Measurements from ENCODE around the gene CTAGE4.
A peak's percentile ranks its signal among the peaks of the same experiment; 100 is the strongest.
"Not testable (repeated sequence)": the region's sequence is repeated elsewhere in the genome, so short reads cannot be mapped to it uniquely, and the experiment has no call there.

CTAGE4 gene, protein sequence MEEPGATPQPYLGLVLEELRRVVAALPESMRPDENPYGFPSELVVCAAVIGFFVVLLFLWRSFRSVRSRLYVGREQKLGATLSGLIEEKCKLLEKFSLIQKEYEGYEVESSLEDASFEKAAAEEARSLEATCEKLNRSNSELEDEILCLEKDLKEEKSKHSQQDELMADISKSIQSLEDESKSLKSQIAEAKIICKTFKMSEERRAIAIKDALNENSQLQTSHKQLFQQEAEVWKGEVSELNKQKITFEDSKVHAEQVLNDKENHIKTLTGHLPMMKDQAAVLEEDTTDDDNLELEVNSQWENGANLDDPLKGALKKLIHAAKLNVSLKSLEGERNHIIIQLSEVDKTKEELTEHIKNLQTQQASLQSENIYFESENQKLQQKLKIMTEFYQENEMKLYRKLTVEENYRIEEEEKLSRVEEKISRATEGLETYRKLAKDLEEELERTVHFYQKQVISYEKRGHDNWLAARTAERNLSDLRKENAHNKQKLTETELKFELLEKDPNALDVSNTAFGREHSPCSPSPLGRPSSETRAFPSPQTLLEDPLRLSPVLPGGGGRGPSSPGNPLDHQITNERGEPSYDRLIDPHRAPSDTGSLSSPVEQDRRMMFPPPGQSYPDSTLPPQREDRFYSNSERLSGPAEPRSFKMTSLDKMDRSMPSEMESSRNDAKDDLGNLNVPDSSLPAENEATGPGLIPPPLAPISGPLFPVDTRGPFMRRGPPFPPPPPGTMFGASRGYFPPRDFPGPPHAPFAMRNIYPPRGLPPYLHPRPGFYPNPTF

DNA sequence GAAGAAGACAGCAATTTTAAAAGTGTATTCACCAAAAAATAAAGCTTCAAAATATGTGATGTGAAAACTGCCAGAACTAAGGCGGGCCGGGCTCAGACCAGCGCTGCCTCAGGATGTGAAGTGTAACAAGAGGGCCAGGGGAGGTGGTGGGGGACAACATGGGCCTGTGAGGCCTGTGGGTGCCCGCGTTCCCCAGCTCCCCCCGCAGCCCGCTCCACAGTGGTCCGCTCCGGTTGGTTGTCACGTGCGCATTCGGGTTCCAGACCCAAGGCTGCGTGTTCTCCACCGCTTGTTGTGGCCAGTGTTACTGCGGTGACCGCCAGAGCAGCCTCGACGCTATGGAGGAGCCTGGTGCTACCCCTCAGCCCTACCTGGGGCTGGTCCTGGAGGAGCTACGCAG is at the start of gene CTAGE4:
Gene CTAGE4 (plus strand): TSS at position 301 of the 400 bp plus-strand sequence. CDS start 38 bp downstream, at position 339.
- DNase-seq (ENCODE audit: low spot score in 2 of 2); H3K27me3 ChIP-seq (ENCODE audit: low read depth); H3K4me3 ChIP-seq; H3K36me3 ChIP-seq (replicated peaks); H3K9me3 ChIP-seq; H3K4me1 ChIP-seq; in situ Hi-C loops (cut with MboI; ENCODE audit: low sequenced_read_pairs): not testable (repeated sequence)

DNA sequence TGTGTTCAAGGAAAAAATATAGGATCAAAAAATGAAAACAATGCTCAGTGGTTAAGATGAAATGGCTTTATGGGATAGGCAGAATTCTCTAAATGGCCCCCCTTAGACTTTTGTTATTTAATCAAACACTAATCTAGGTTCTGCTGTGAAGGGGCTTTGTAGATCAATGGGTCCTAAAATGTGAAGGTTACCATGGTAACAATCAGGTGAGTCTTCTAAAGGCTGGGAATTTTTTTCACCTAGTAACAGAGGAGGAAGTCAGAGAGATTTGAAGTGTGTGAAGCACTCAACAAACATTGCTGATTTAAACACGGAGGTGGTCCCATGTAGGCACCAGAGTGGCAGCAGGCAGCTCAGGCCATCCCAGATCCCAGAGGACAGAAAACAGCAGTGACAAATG is 49.1 kb upstream of the CTAGE4 start:
- no peaks in the 10 kb centered on the region for H3K36me3 ChIP-seq (replicated peaks)
- H3K27me3 ChIP-seq (ENCODE audit: low read depth), result no peaks in the 10 kb centered on the region
- H3K4me3 ChIP-seq, result no peak overlapping the region
- H3K9me3 ChIP-seq, result no peaks in the 10 kb centered on the region
- H3K4me1 ChIP-seq, result no peaks in the 10 kb centered on the region
- in situ Hi-C loops (cut with MboI; ENCODE audit: low sequenced_read_pairs), result no loop called here
- DNase-seq (ENCODE audit: low spot score in 2 of 2), result no peak

DNA sequence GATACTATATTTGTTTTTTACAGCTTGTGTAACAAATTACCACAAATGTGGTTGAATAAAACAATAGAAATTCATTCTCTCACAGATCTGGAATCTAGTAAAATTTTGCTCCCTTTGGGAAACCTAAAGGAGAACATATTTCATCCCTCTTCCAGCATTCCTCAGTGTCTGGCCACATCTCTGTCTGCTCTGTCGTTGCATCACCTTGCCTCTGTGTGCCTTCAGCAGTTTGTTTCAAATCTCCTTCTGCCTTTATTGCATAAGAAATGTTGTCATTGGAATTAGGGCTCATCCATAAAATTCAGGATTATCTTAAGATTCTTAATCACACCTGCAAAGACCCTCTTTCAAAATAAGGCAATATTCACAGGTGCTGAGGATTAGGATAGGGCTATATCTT is 45.8 kb upstream of the CTAGE4 start:
- in situ Hi-C loops (cut with MboI; ENCODE audit: low sequenced_read_pairs), result no loop called here
- DNase-seq (ENCODE audit: low spot score in 2 of 2), result no peak
- no peaks in the 10 kb centered on the region for H3K27me3 ChIP-seq (ENCODE audit: low read depth)
- no peaks in the 10 kb centered on the region for H3K4me1 ChIP-seq
- no peaks in the 10 kb centered on the region for H3K9me3 ChIP-seq
- H3K36me3 ChIP-seq (replicated peaks), result no peaks in the 10 kb centered on the region
- H3K4me3 ChIP-seq, result no peak overlapping the region

DNA sequence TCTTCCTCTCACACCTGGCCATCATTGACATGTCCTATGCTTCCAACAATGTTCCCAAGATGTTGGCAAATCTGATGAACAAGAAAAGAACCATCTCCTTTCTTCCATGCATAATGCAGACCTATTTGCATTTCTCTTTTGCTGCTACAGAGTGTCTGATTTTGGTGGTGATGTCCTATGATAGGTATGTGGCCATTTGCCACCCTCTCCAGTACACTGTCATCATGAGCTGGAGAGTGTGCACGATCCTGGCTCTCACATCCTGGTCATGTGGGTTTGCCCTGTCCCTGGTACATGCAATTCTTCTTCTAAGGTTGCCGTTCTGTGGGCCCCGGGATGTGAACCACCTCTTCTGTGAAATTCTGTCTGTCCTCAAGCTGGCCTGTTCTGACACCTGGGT is 41.1 kb upstream of the CTAGE4 start:
- DNase-seq (ENCODE audit: low spot score in 2 of 2), result no peak
- no peaks in the 10 kb centered on the region for H3K9me3 ChIP-seq
- in situ Hi-C loops (cut with MboI; ENCODE audit: low sequenced_read_pairs), result no loop called here
- no peak overlapping the region for H3K4me3 ChIP-seq
- H3K27me3 ChIP-seq (ENCODE audit: low read depth), result no peaks in the 10 kb centered on the region
- no peaks in the 10 kb centered on the region for H3K36me3 ChIP-seq (replicated peaks)
- no peaks in the 10 kb centered on the region for H3K4me1 ChIP-seq

DNA sequence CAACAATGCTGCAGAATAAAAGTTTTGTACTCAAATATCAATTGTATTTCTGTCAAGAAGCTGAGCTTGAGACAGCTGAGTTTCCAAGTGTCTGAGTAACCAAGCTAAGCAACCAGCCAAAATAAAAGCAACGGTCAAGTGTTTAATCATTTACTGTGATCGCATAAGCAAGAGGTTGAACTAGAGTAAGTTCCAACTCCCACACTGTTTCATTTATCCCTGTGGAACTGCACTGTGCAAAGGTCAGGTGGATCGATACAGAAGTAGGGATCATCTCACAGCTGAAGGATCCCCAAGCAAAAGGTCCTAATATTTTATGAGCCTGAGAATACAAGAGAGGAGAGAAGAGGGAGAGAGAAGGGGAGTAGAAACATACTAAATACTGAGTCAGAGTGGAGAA is 38.8 kb upstream of the CTAGE4 start:
- no peak for DNase-seq (ENCODE audit: low spot score in 2 of 2)
- in situ Hi-C loops (cut with MboI; ENCODE audit: low sequenced_read_pairs), result no loop called here
- no peaks in the 10 kb centered on the region for H3K27me3 ChIP-seq (ENCODE audit: low read depth)
- no peaks in the 10 kb centered on the region for H3K9me3 ChIP-seq
- H3K36me3 ChIP-seq (replicated peaks), result no peaks in the 10 kb centered on the region
- H3K4me3 ChIP-seq, result no peak overlapping the region
- no peaks in the 10 kb centered on the region for H3K4me1 ChIP-seq

DNA sequence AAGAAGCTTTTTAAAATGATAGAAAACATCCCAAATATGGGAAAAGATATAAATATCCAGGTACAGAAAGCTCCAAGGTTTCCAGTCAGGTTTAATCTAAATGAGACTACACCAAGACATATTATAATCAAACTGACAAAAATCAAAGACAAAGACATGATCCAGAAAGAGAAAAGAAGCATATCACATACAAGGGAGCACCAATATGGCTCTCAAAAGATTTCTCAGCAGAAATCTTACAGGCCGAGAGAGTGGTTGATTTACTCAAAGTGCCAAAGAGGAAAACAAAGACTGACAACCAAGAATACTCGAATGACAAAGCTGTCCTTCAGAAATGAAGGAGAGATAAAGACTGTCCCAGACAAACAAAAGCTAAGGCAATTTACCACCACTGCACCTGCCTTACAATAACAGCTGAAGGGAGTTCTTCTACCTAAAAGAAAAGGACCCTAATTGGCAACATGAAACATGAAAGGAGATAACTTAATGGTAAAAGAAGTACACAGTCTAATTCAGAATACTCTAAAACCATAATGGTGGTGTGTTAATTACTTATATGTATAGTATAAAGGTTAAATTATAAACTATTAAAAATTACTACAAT is 34.9 kb upstream of the CTAGE4 start:
- DNase-seq (ENCODE audit: low spot score in 2 of 2), result no peak
- Histone ChIP-seq H3K27me3 (ENCODE audit: low read depth) (no peaks in the 10 kb centered on the region), H3K4me1 (no peaks in the 10 kb centered on the region), H3K36me3 (replicated peaks) (no peaks in the 10 kb centered on the region), H3K4me3 (no peak overlapping the region), H3K9me3 (no peaks in the 10 kb centered on the region)
- in situ Hi-C loops (cut with MboI; ENCODE audit: low sequenced_read_pairs), result no loop called here

DNA sequence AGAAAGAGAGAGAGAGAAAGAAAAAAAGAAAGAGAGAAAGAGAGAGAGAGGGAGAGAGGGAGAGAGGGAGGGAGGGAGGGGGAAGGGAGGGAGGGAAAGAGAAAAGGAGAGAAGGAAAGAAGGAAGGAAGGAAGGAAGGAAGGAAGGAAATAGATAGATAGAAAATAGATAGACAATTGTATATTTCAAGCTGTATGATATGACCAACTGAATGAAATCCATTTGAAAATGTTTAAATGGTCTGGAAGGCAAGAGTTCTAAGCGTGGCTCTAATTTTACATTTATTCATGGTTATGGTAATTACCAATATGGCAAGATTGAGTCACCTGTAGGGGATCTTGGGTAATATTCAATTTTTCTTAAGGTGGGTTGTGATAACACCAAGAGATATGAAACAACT is 24.4 kb upstream of the CTAGE4 start:
- Histone ChIP-seq H3K4me3 (no peak overlapping the region), H3K27me3 (ENCODE audit: low read depth) (no peaks in the 10 kb centered on the region), H3K4me1 (no peaks in the 10 kb centered on the region), H3K9me3 (no peaks in the 10 kb centered on the region), H3K36me3 (replicated peaks) (no peaks in the 10 kb centered on the region)
- no peak for DNase-seq (ENCODE audit: low spot score in 2 of 2)
- in situ Hi-C loops (cut with MboI; ENCODE audit: low sequenced_read_pairs), result no loop called here

DNA sequence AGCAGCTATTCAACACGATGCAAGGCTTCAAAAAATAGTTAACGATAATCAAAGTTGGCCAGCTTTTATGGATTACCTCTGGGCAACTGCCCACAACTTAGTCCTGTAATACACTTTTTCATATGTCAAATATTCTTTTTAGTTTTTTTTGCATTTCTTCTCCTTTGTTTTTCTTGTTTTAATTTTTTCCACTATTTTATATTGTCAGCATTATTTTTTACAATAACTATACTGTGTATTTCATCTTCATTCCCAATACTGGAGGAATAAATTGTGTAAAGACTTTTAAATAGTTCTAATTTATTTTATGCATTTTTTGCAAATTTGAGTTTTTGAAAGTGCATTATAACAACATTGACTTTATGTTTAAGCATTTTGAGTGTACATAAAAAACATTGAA is 18.5 kb upstream of the CTAGE4 start:
- DNase-seq (ENCODE audit: low spot score in 2 of 2), result no peak
- Histone ChIP-seq H3K4me1 (no peaks in the 10 kb centered on the region), H3K36me3 (replicated peaks) (no peaks in the 10 kb centered on the region), H3K9me3 (no peaks in the 10 kb centered on the region), H3K4me3 (no peak overlapping the region), H3K27me3 (ENCODE audit: low read depth) (no peaks in the 10 kb centered on the region)
- in situ Hi-C loops (cut with MboI; ENCODE audit: low sequenced_read_pairs), result no loop called here

DNA sequence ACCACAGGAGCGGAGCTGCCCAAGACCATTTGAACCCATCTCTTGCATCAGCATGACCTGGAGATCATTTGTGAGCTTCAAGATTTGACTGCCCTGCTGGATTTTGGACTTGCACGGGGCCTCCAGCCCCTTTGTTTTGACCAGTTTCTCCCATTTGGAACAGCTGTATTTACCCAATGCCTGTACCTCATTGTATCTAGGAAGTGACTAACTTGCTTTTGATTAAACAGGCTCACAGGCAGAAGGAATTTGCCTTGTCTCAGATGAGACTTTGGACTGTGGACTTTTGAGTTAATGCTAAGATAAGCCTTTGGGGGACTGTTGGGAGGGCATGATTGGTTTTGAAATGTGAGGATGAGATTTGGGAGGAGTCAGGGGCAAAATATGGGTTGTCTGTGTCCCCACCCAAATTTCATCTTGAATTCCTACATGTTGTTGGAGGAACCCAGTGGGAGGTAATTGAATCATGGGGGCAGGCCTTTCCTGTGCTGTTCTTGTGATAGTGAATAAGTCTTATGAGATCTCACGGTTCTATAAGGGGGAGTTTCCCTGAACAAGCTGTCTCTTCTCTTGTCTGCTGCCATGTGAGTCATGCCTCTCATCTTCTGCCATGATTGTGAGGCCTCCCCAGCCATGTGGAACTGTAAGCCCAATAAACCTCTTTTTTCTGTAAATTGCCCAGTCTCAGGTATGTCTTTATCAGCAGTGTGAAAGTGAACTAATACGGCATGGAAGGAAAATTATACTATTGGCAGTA is 11.5 kb upstream of the CTAGE4 start:
- DNase-seq (ENCODE audit: low spot score in 2 of 2); in situ Hi-C loops (cut with MboI; ENCODE audit: low sequenced_read_pairs); H3K4me3 ChIP-seq; H3K4me1 ChIP-seq; H3K36me3 ChIP-seq (replicated peaks); H3K27me3 ChIP-seq (ENCODE audit: low read depth); H3K9me3 ChIP-seq: not testable (repeated sequence)

DNA sequence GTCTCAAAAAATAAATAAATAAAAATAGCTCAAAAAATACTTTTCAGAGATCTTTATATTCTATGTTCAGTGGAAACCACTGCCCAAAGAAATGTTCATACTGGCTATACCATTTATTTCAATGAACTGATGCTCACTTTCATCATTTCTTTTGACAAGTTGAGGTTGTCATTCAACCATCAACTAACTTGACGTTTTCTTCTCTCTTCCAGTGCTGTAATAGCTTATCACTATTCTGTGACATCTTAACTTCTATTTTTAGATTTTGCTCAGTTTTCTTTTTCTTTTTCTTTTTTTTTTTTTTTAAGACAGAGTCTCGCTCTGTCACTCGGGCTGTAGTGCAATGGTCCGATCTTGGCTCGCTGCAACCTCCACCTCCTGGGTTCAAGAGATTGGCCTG is 8.7 kb upstream of the CTAGE4 start:
- H3K4me3 ChIP-seq, result no peak overlapping the region
- no peaks in the 10 kb centered on the region for H3K27me3 ChIP-seq (ENCODE audit: low read depth)
- H3K9me3 ChIP-seq, result no peaks in the 10 kb centered on the region
- in situ Hi-C loops (cut with MboI; ENCODE audit: low sequenced_read_pairs), result no loop called here
- DNase-seq (ENCODE audit: low spot score in 2 of 2), result no peak
- no peaks in the 10 kb centered on the region for H3K4me1 ChIP-seq
- no peaks in the 10 kb centered on the region for H3K36me3 ChIP-seq (replicated peaks)

DNA sequence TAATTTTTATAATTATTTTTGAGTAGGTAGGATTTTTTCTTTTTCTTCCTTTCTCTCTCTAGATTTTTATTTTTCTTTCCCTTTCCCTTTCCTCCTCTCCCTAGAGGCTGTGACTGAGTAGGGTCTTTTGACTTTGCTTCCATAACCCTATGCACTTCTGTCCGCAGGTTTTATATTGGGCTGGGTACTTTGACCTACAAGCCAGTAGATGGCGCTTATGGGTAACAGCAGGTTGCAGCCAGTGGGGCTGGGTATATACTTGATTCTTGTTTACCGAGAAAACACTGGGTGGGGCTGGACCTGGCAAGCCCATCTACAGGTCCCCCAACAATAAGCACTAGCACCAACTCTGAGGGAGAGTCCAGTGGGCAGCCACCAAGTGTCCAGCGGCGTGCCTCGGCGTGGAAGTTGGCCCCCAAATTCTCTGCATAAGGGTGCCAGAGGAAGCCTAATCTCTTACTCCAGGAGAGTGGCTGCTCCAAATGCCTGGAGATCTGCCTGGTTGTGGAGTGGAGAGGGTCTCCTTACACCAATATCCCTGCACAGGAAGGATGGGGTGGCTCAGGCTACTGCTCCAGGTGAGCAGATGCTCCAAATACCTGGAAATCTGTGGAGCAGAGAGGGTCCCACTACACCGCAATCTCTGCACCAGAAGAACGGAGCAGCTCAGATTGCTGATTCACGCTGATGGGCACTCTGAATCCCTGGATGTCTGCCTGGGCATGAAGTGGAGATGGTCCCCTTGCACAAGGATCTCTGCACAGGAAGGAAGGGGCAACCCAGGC is 4.7 kb upstream of the CTAGE4 start:
- H3K9me3 ChIP-seq; H3K27me3 ChIP-seq (ENCODE audit: low read depth); H3K4me1 ChIP-seq; in situ Hi-C loops (cut with MboI; ENCODE audit: low sequenced_read_pairs); H3K4me3 ChIP-seq; H3K36me3 ChIP-seq (replicated peaks): not testable (repeated sequence)
- DNase-seq (ENCODE audit: low spot score in 2 of 2), result peak in 1 of 2 experiments; percentile 16

DNA sequence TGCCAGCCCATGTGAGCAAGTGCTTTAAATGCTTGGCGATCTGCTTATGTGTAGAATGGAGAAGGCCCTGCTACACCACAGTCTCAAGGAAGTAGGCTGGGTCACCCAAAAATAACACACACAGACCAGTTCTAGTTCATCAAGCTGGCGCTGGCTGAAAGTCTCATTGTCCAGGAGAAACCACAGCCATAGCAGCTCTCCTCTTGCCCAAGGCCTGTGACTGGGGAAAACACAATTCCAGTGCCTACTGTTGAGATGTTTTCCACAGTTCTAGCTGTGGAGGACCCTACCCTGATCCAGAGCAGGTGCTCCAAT is 4.1 kb upstream of the CTAGE4 start:
- H3K4me1 ChIP-seq; DNase-seq (ENCODE audit: low spot score in 2 of 2); H3K36me3 ChIP-seq (replicated peaks); in situ Hi-C loops (cut with MboI; ENCODE audit: low sequenced_read_pairs); H3K9me3 ChIP-seq; H3K4me3 ChIP-seq; H3K27me3 ChIP-seq (ENCODE audit: low read depth): not testable (repeated sequence)

DNA sequence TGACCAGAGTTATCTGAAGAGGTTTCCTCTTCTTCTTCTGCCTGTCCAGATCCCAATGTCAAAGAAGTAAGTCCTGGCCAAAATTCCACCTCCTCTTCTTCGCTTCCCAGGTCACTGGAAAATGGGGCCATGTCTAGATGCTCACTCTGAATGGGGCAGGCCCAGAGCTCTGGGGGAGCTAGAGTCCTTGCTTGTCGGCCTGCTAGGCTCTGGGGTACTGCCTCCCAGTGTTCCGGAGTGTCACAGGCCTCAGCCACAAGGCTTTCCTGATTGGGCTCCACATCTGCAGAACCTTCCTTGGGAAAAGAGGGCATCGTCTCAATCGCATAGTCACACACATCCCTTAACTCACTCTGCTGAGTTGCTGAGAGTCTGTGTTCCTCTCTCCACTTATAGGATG is 4.6 kb downstream of the CTAGE4 start:
- H3K27me3 ChIP-seq (ENCODE audit: low read depth); H3K9me3 ChIP-seq; H3K36me3 ChIP-seq (replicated peaks); H3K4me1 ChIP-seq; in situ Hi-C loops (cut with MboI; ENCODE audit: low sequenced_read_pairs); H3K4me3 ChIP-seq; DNase-seq (ENCODE audit: low spot score in 2 of 2): not testable (repeated sequence)

Measured in HAP-1 (cell line).